Left colon (tissue), 2 donors: Measurements from ENCODE around the gene ARL5B. TPM values are rescaled to one million over a fixed set of nuclear protein-coding genes. Genes with fewer than 3 reads are reported as not detected.

Source experiments
- ATAC-seq: fragments of 200-7000 bp; cut with Tn5 transposase; one replicate; pipeline ENCODE4 v1.9.1; 2020; ENCODE audit warnings: mild to moderate bottlenecking, moderate library complexity
- DNase-seq, 2 donors: peaks; one replicate each; pipeline ENCODE4 v3.0.0-alpha.2; 2020
- intact Hi-C, 2 donors: fragments of 100-400 bp; cut with DNase I in 1 of 2; cut with micrococcal nuclease in 1 of 2; formaldehyde crosslinking; loops; one replicate each; pipeline versions ENCODE4 v1.11.2 to v1.14.0; 2022; cut with DNase I, micrococcal nuclease
- total RNA-seq, 2 donors: library from RNA; stranded (reverse); fragmentation: NEBNext Ultra II Directional; extraction: Animal tissue kit (Norgen Biotek cat#: 25700); gene quantifications; one replicate each; pipeline ENCODE4 v1.2.1, GENCODE V29; 2021
- donor health status: DM: no; HTN: no; CAD: no.
- donor health status: DM: yes; HTN: yes; CAD: no.

The ARL5B gene
- total RNA-seq, 2 donors from 2014 or later: 15.2 to 17.4 TPM

GRCh38 chr10:18653112-18653511, 6.1 kb upstream of the ARL5B start:
- intact Hi-C loops: no loop called here
- DNase-seq (no peak), ATAC-seq (no peak)

- ATAC-seq (no peak), DNase-seq (no peak)
- intact Hi-C loops: no loop called here
Measured at GRCh38 chr10:18656724-18657123, 2.5 kb upstream of the ARL5B start.

- DNase-seq: peak in 1 of 2 donors; percentile 49
- intact Hi-C loops: no loop called here
- ATAC-seq: peak; percentile 34
Measured at GRCh38 chr10:18658271-18659124, 733 bp upstream of the ARL5B start.

GRCh38 chr10:18659819-18660535, 746 bp downstream of the ARL5B start:
- intact Hi-C loops: no loop called here
- DNase-seq (peak; percentile 60 to 75), ATAC-seq (peak; percentile 72)

- peak in 1 of 2 donors; percentile 23 for DNase-seq
- intact Hi-C loops: no loop called here
- ATAC-seq: no peak
Measured at GRCh38 chr10:18660816-18661431, 1.7 kb downstream of the ARL5B start.

- DNase-seq (no peak), ATAC-seq (no peak)
- intact Hi-C loops: no loop called here
Measured at GRCh38 chr10:18664841-18665478, 5.7 kb downstream of the ARL5B start.

GRCh38 chr10:18665815-18666558, 6.8 kb downstream of the ARL5B start:
- no peak for DNase-seq
- intact Hi-C loops: no loop called here
- ATAC-seq: no peak

GRCh38 chr10:18666810-18667209, 7.6 kb downstream of the ARL5B start:
- DNase-seq (no peak), ATAC-seq (no peak)
- intact Hi-C loops: no loop called here

GRCh38 chr10:18668026-18668425, 8.8 kb downstream of the ARL5B start:
- no peak for ATAC-seq
- intact Hi-C loops: no loop called here
- DNase-seq: no peak

- ATAC-seq: no peak
- intact Hi-C loops: no loop called here
- DNase-seq: no peak
Measured at GRCh38 chr10:18675086-18675801, 16.0 kb downstream of the ARL5B start.

- intact Hi-C loops: no loop called here
- no peak for ATAC-seq
- no peak for DNase-seq
Measured at GRCh38 chr10:18680754-18681153, 21.5 kb downstream of the ARL5B start.

GRCh38 chr10:18681366-18681765, 22.1 kb downstream of the ARL5B start:
- intact Hi-C loops: no loop called here
- DNase-seq: no peak
- ATAC-seq: no peak

- intact Hi-C loops: no loop called here
- ATAC-seq: no peak
- DNase-seq: no peak
Measured at GRCh38 chr10:18681971-18682411, 22.8 kb downstream of the ARL5B start.

- ATAC-seq: no peak
Measured at GRCh38 chr10:18683427-18683826, 24.2 kb downstream of the ARL5B start.

GRCh38 chr10:18684416-18684815, 25.2 kb downstream of the ARL5B start:
- no peak for ATAC-seq
- intact Hi-C loops: no loop called here
- no peak for DNase-seq

More at GRCh38 chr10:18683427-18683826, 24.2 kb downstream of the ARL5B start:
- DNase-seq: no peak
- intact Hi-C loops: no loop called here

- DNase-seq: no peak
- ATAC-seq: no peak
- intact Hi-C loops: no loop called here
Measured at GRCh38 chr10:18684953-18685352, 25.7 kb downstream of the ARL5B start.

- DNase-seq (no peak), ATAC-seq (no peak)
- intact Hi-C loops: no loop called here
Measured at GRCh38 chr10:18685555-18685954, 26.3 kb downstream of the ARL5B start.

GRCh38 chr10:18687195-18687594, 28.0 kb downstream of the ARL5B start:
- ATAC-seq (peak; percentile 54), DNase-seq (no peak)
- intact Hi-C loops: no loop called here
